Naive thymus-derived CD8-positive, alpha-beta T cell (primary cell): ENCODE data around the gene CD300LD. TPM values are rescaled to one million over a fixed set of nuclear protein-coding genes. Genes with fewer than 3 reads are reported as not detected.

Experiments
- ATAC-seq, 2 donors: fragments of 150-1000 bp; cut with Tn5 transposase in 1 of 2; sonication (Bioruptor Pico), chemical (Tn5 transposase) in 1 of 2; 1 replicate in 1 of 2; 2 replicates in 1 of 2; pipeline ENCODE4 v1.10.0; 2021; ENCODE audit warnings: mild to moderate bottlenecking in 2 of 2, moderate library complexity in 2 of 2
- POLR2A ChIA-PET: fragments of 350-600 bp; sonication (Branson Sonifier 250); formaldehyde crosslinking; loops from one replicate; lab custom pipeline; 2021; ENCODE audit warnings: antibody characterized with exemption; lab: Charles Lee
- DNase-seq, 10 donors: peaks; one replicate each; pipeline versions ENCODE4 v3.0.0 to v3.0.0-alpha.2; 2020 to 2022
- H3K27ac Mint-ChIP-seq, 10 donors: one replicate each; pipeline ENCODE4 v1.8.0; 2020 to 2022; ENCODE audit warnings: mild to moderate bottlenecking in 10 of 10, mixed read lengths in 10 of 10, moderate library complexity in 4 of 10, inconsistent platforms in 1 of 10
- H3K27me3 Mint-ChIP-seq, 5 donors: one replicate each; pipeline ENCODE4 v1.8.0; 2021 to 2022; ENCODE audit warnings: mixed read lengths in 5 of 5
- H3K36me3 Mint-ChIP-seq, 3 donors: one replicate each; pipeline ENCODE4 v1.8.0; 2020 to 2022; ENCODE audit warnings: mixed read lengths in 3 of 3, mild to moderate bottlenecking in 2 of 3, inconsistent platforms in 1 of 3
- H3K4me1 Mint-ChIP-seq, 4 donors: one replicate each; pipeline ENCODE4 v1.8.0; 2021 to 2022; ENCODE audit warnings: mixed read lengths in 4 of 4
- H3K4me3 Mint-ChIP-seq, 10 donors: one replicate each; pipeline ENCODE4 v1.8.0; 2020 to 2022; ENCODE audit warnings: mild to moderate bottlenecking in 10 of 10, mixed read lengths in 10 of 10, moderate library complexity in 6 of 10, inconsistent platforms in 1 of 10
- H3K9me3 Mint-ChIP-seq, 9 donors: one replicate each; pipeline ENCODE4 v1.8.0; 2020 to 2022; ENCODE audit warnings: mixed read lengths in 9 of 9, mild to moderate bottlenecking in 3 of 9, inconsistent platforms in 1 of 9, moderate library complexity in 1 of 9
- polyA plus RNA-seq, 3 donors: library from polyadenylated mRNA; unstranded; fragments of 300-500 nt; fragmentation: Illumina TruSeq; gene quantifications; one replicate each; pipeline ENCODE4 v1.2.3, GENCODE V29; 2021
- total RNA-seq, 8 experiments: library from RNA in 2 of 8; stranded (reverse) in 2 of 8; gene quantifications; one replicate each; pipeline ENCODE4 v1.2.3 and lab custom pipeline; 2021 to 2026

The CD300LD gene
- total and polyA plus RNA-seq, 5 experiments from 2014 or later = not detected

DNA sequence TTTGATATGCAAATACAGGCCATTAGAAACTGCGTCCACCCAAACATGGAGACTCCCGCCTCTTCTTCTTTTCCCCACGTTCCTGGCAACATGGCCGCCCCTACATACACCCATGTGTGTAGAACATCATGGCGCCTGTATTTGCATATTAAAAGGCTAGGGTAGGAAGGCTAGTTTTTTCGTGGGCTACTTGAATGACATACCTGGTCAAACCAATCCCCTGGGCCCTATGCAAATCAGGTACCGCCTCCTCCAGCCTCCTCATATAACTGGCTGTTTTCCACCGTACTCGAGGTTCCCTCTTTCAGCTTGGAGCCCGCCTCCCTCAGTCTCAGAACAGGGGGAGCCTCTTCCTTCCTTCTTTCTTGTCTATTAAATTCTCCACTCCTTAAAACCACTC lies 60.0 kb downstream of the CD300LD start:
- H3K9me3 Mint-ChIP-seq = no peaks in the 10 kb centered on the region
- POLR2A ChIA-PET = no interaction called here
- peak overlapping the region in 1 of 10 donors; percentile 22 for H3K27ac Mint-ChIP-seq
- DNase-seq = no peak
- ATAC-seq = no peak
- H3K27me3 Mint-ChIP-seq = peaks cover 9 to 48% (median 32%) of the 10 kb centered on the region in 5 donors
- peak overlapping the region in 6 of 10 donors; percentile 2 to 83 (median 30) for H3K4me3 Mint-ChIP-seq
- H3K36me3 Mint-ChIP-seq = no peaks in the 10 kb centered on the region
- H3K4me1 Mint-ChIP-seq = peaks cover 5 to 30% (median 10%) of the 10 kb centered on the region in 4 donors

GRCh38 chr17:74531231-74531761 lies 60.8 kb downstream of the CD300LD start, which contains the start of gene CD300LB:
Gene CD300LB (minus strand): TSS chr17:74531475. CDS start chr17:74531350, 125 bp downstream.
- Mint-ChIP-seq H3K27me3 (peaks cover 9 to 45% (median 25%) of the 10 kb centered on the region in 5 donors), H3K9me3 (no peaks in the 10 kb centered on the region), H3K4me1 (peaks cover 5 to 32% (median 10%) of the 10 kb centered on the region in 4 donors), H3K36me3 (no peaks in the 10 kb centered on the region), H3K27ac (peak within 1 kb of the TSS in 2 of 10 donors; percentile 22 to 61), H3K4me3 (peak within 1 kb of the TSS in 4 of 10 donors; percentile 2 to 83 (median 16))
- POLR2A ChIA-PET = no interaction called here
- DNase-seq (no peak), ATAC-seq (no peak)

- Mint-ChIP-seq H3K27me3 (peaks cover 9 to 44% (median 28%) of the 10 kb centered on the region in 5 donors), H3K4me1 (peaks cover 5 to 32% (median 10%) of the 10 kb centered on the region in 4 donors), H3K9me3 (peaks cover 0 to under 1% (median 0%) of the 10 kb centered on the region in 9 donors), H3K36me3 (no peaks in the 10 kb centered on the region), H3K27ac (no peak overlapping the region), H3K4me3 (no peak overlapping the region)
- no peak for DNase-seq
- no peak for ATAC-seq
- POLR2A ChIA-PET = no interaction called here
These were observed 61.3 kb downstream of the CD300LD start for GRCh38 chr17:74530831-74531150.

Other genes with a start within 250 kb of the CD300LD start
- not detected for gene BTBD17, start 230.4 kb downstream of the CD300LD start, total RNA-seq
- gene BTBD17, start 230.4 kb downstream of the CD300LD start, polyA plus RNA-seq = not detected
- gene GPR142, start 224.8 kb downstream of the CD300LD start, total RNA-seq = not detected
- gene GPR142, start 224.8 kb downstream of the CD300LD start, polyA plus RNA-seq = under 1 TPM in 1 of 3 donors, not detected in 2; 0.10 TPM
- not detected for gene GPRC5C, start 160.2 kb downstream of the CD300LD start, total RNA-seq
- under 1 TPM in 1 of 3 donors, not detected in 2; 0.09 TPM for gene GPRC5C, start 160.2 kb downstream of the CD300LD start, polyA plus RNA-seq
- gene CD300A, start 125.6 kb downstream of the CD300LD start, total RNA-seq = 1 to 10 TPM; 5.9 to 6.3 TPM
- 10 to 100 TPM; 10.0 to 37.6 (median 14.1) TPM for gene CD300A, start 125.6 kb downstream of the CD300LD start, polyA plus RNA-seq
- not detected for gene CD300LB, start 60.8 kb downstream of the CD300LD start, total RNA-seq
- under 1 TPM in 1 of 3 donors, not detected in 2; 0.22 TPM for gene CD300LB, start 60.8 kb downstream of the CD300LD start, polyA plus RNA-seq
- gene CD300C, start 46.2 kb downstream of the CD300LD start, total RNA-seq = not detected
- under 1 TPM in 1 of 3 donors, not detected in 2; 0.11 TPM for gene CD300C, start 46.2 kb downstream of the CD300LD start, polyA plus RNA-seq
- gene CD300H, start 24.8 kb downstream of the CD300LD start, total RNA-seq = not detected
- gene CD300H, start 24.8 kb downstream of the CD300LD start, polyA plus RNA-seq = not detected
- not detected for gene CD300E, start 31.5 kb upstream of the CD300LD start, total RNA-seq
- gene CD300E, start 31.5 kb upstream of the CD300LD start, polyA plus RNA-seq = under 1 TPM in 1 of 3 donors, not detected in 2; 0.06 TPM
- under 1 TPM in 1 of 2 experiments, not detected in 1; 0.36 TPM for gene CD300LF, start 120.6 kb upstream of the CD300LD start, total RNA-seq
- not detected for gene CD300LF, start 120.6 kb upstream of the CD300LD start, polyA plus RNA-seq
- 10 to 100 TPM; 34.0 to 35.9 TPM for gene RAB37, start 145.0 kb upstream of the CD300LD start, total RNA-seq
- 100 to 1,000 TPM in 1 of 3 donors, 10 to 100 TPM in 2; 55.3 to 108 (median 76.0) TPM for gene RAB37, start 145.0 kb upstream of the CD300LD start, polyA plus RNA-seq
- gene NHERF1, start 156.3 kb upstream of the CD300LD start, total RNA-seq = 100 to 1,000 TPM; 158 to 164 TPM
- 100 to 1,000 TPM; 277 to 351 (median 324) TPM for gene NHERF1, start 156.3 kb upstream of the CD300LD start, polyA plus RNA-seq
- 10 to 100 TPM; 66.5 to 71.5 TPM for gene NAT9, start 184.1 kb upstream of the CD300LD start, total RNA-seq
- 10 to 100 TPM in 2 of 3 donors, 1 to 10 TPM in 1; 9.8 to 28.3 (median 20.2) TPM for gene NAT9, start 184.1 kb upstream of the CD300LD start, polyA plus RNA-seq